HepG2 (cell line): Measurements from ENCODE around the gene CCR5AS.
"Not testable (repeated sequence)": the region's sequence is repeated elsewhere in the genome, so short reads cannot be mapped to it uniquely, and the experiment has no call there.

Experiments used
- ATAC-seq: fragments of 200-7000 bp; cut with Tn5 transposase; 3 replicates; pipeline ENCODE4 v1.9.1; 2020; ENCODE audit warnings: mild to moderate bottlenecking, moderate library complexity
- BruUV-seq: library from RNA; stranded (reverse); fragments of 400-500 nt; replicated peaks from 2 replicates; lab custom pipeline; 2021; lab: Mats Ljungman, UMichigan
- CTCF ChIA-PET: fragments of 300-600 bp; formaldehyde crosslinking; extraction: SDS; loops from one replicate; lab custom pipeline; 2021; ENCODE audit warnings: low total read pairs, inconsistent platforms, low intra/inter-chr PET ratio; lab: Yijun Ruan, JAX
- POLR2A ChIA-PET: fragments of 350-600 bp; sonication (Branson Sonifier 250); formaldehyde crosslinking; loops from one replicate; lab custom pipeline; 2020; ENCODE audit warnings: antibody characterized with exemption, inconsistent platforms; lab: Yijun Ruan, JAX
- DNase-seq: peaks from one replicate; pipeline ENCODE4 v3.0.0-alpha.2; 2015; ENCODE audit warnings: low spot score
- FAIRE-seq: peaks from 3 replicates; lab custom pipeline; 2011; peaks lifted over from hg19 to GRCh38; lab: Jason Lieb, UNC
- H2AFZ ChIP-seq: one replicate; pipeline ENCODE4 v1.6.1; 2011; ENCODE audit warnings: low read length, inconsistent platforms
- H3K27ac ChIP-seq: fragments of 300-600 bp; 3 replicates; pipeline ENCODE4 v1.8.0; 2011; ENCODE audit warnings: mixed run types, mild to moderate bottlenecking, mixed read lengths, low read length, inconsistent platforms; ENCODE audit not compliant: insufficient read depth; ENCODE audit errors: extremely low read length
- H3K27me3 ChIP-seq, 2 experiments: fragments of 200-600 bp in 1 of 2; 2 replicates in 1 of 2; 3 replicates in 1 of 2; pipeline versions ENCODE4 v1.6.0 to v1.8.0; 2011; ENCODE audit warnings: low read length in 2 of 2, mild to moderate bottlenecking in 2 of 2, moderate library complexity in 2 of 2, inconsistent platforms in 1 of 2; ENCODE audit not compliant: insufficient read depth in 2 of 2, control insufficient read depth in 1 of 2
- H3K36me3 ChIP-seq, 2 experiments: fragments of 200-600 bp in 1 of 2; replicated peaks in 1 of 2; 2 replicates in 1 of 2; 3 replicates in 1 of 2; pipeline versions ENCODE4 v1.5.1 to v1.8.0; 2011; ENCODE audit warnings: low read length in 2 of 2, inconsistent platforms in 1 of 2; ENCODE audit not compliant: insufficient read depth in 2 of 2, control insufficient read depth in 1 of 2
- H3K4me1 ChIP-seq: 2 replicates; pipeline ENCODE4 v1.5.1; 2012; ENCODE audit warnings: low read length, inconsistent platforms; ENCODE audit not compliant: insufficient read depth
- H3K4me2 ChIP-seq: 2 replicates; pipeline ENCODE4 v1.6.0; 2011; ENCODE audit warnings: low read depth, low read length, inconsistent platforms
- H3K4me3 ChIP-seq, 3 experiments: fragments of 200-600 bp in 1 of 3; sonication (generic), shearing (Covaris generic) in 1 of 3; replicated peaks in 1 of 3; 2 replicates each; pipeline ENCODE4 v1.5.1; 2011 to 2016; ENCODE audit warnings: low read length in 3 of 3, inconsistent platforms in 2 of 3, low read depth in 2 of 3, mild to moderate bottlenecking in 2 of 3, control low read depth in 1 of 3, mixed read lengths in 1 of 3; ENCODE audit not compliant: insufficient read depth in 1 of 3
- H3K79me2 ChIP-seq: one replicate; pipeline ENCODE4 v1.6.1; 2011; ENCODE audit warnings: low read length, inconsistent platforms; ENCODE audit not compliant: insufficient read depth
- H3K9ac ChIP-seq: 2 replicates; pipeline ENCODE4 v1.6.0; 2011; ENCODE audit warnings: mild to moderate bottlenecking, low read depth, low read length, inconsistent platforms; ENCODE audit not compliant: insufficient read depth
- H3K9me3 ChIP-seq: 2 replicates; pipeline ENCODE4 v1.5.1; 2012; ENCODE audit warnings: mild to moderate bottlenecking, low read length
- H4K20me1 ChIP-seq: 2 replicates; pipeline ENCODE4 v1.6.0; 2011; ENCODE audit warnings: inconsistent platforms, mild to moderate bottlenecking, low read length, moderate library complexity; ENCODE audit not compliant: insufficient read depth
- ISL2 ChIP-seq: sonication (generic); formaldehyde crosslinking; IDR thresholded peaks from 2 replicates; pipeline ENCODE4 v1.5.0; 2020; ENCODE audit warnings: missing genetic modification reagents
- KLF9 ChIP-seq: IDR thresholded peaks from 2 replicates; pipeline ENCODE4 v1.6.1; 2016; ENCODE audit warnings: low read depth
- RXRA ChIP-seq: sonication (generic); formaldehyde crosslinking; IDR thresholded peaks from 2 replicates; pipeline ENCODE4 v1.5.1; 2020; ENCODE audit warnings: missing genetic modification reagents
- SIX4 ChIP-seq: sonication (generic); formaldehyde crosslinking; IDR thresholded peaks from 2 replicates; pipeline ENCODE4 v1.4.0; 2020; ENCODE audit warnings: missing genetic modification reagents
- ZNF121 ChIP-seq: sonication (generic); formaldehyde crosslinking; IDR thresholded peaks from 2 replicates; pipeline ENCODE4 v1.5.0; 2020; ENCODE audit warnings: mild to moderate bottlenecking, missing genetic modification reagents
- ZNF343 ChIP-seq: sonication (generic); formaldehyde crosslinking; IDR thresholded peaks from 2 replicates; pipeline ENCODE4 v1.4.0; 2020; ENCODE audit warnings: mild to moderate bottlenecking, missing genetic modification reagents
- WGBS: methylation state at CpG from one replicate; pipeline ENCODE4 v1.1.6; 2017; ENCODE audit warnings: low lambda C conversion rate; 5-methylcytosine and 5-hydroxymethylcytosine counted together
- in situ Hi-C: cut with HindIII; loops from 2 replicates; pipeline ENCODE4 v1.10.0; 2017; ENCODE audit warnings: low pct_unique_long_range_greater_than_20kb; ENCODE audit not compliant: extremely low pct_ligation_motif_present
- intact Hi-C: fragments of 100-400 bp; cut with micrococcal nuclease; formaldehyde crosslinking; loops from one replicate; pipeline ENCODE4 v1.10.0; 2022; ENCODE audit not compliant: unreplicated experiment
- TF ChIP-seq, protein P1 (sequence below): sonication (generic); formaldehyde crosslinking; IDR thresholded peaks from 2 replicates; pipeline ENCODE4 v1.4.0; 2020; ENCODE audit warnings: missing genetic modification reagents, borderline replicate concordance
- TF ChIP-seq, protein P2 (sequence below): sonication (generic); formaldehyde crosslinking; IDR thresholded peaks from 2 replicates; pipeline ENCODE4 v1.5.0; 2020; ENCODE audit warnings: missing genetic modification reagents

CCR5AS gene

DNA sequence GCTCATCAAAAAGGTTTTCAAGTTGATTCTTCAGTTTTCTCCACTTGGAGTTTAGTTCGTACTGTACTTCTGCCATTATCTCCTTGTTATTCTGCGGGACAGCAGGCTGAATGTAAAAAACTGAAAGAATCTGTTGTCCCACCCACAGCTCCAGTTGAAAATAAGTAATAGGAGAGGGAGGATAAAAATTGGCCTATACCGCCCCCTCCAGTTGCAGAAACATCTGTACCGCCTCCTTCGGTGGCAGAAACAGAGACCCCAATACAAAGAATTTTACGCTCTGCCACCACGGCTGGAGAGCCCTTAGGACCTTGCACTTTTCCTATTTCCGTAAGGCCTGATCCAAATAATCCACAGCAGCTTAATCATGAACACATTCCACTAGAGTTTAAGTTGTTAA lies 20.5 kb upstream of the CCR5AS start:
- H3K4me3 ChIP-seq, H3K4me2 ChIP-seq, CTCF ChIA-PET, intact Hi-C loops, H3K79me2 ChIP-seq, H3K9ac ChIP-seq, H3K27ac ChIP-seq, H3K9me3 ChIP-seq, in situ Hi-C loops, H3K36me3 ChIP-seq, H3K27me3 ChIP-seq, H2AFZ ChIP-seq, POLR2A ChIA-PET, BruUV-seq, H4K20me1 ChIP-seq, ATAC-seq, FAIRE-seq, DNase-seq: not testable (repeated sequence)
- peaks cover 13% of the 10 kb centered on the region for H3K4me1 ChIP-seq
- WGBS, result 47% methylated on average over 8 of the region's 8 CpGs

- CTCF ChIA-PET, intact Hi-C loops: not testable (repeated sequence)
Measured at GRCh38 chr3:46426476-46426875, 19.6 kb upstream of the CCR5AS start.

DNA sequence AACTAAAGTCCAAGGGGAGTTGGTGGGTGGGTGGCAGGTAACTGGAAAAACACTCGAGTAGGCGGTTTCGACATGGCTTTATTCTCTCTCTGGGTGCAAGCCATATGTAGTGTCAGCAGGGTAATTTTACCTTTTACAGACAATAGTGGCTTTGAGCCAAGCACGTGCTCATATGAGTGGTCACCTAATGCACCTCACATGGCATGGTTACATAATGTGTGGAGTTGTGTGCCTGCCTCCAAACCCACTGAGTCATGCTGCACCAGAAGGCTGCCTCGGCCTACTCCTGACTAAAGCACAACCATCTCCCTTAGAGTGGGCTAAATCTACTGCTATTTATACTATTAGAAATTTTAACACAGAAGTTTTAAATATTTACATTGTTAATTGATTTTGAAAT lies 16.7 kb upstream of the CCR5AS start:
- no TSS peak for BruUV-seq
- POLR2A ChIA-PET, result no interaction called here
- ATAC-seq, result no peak
- TF ChIP-seq, protein P1, sequence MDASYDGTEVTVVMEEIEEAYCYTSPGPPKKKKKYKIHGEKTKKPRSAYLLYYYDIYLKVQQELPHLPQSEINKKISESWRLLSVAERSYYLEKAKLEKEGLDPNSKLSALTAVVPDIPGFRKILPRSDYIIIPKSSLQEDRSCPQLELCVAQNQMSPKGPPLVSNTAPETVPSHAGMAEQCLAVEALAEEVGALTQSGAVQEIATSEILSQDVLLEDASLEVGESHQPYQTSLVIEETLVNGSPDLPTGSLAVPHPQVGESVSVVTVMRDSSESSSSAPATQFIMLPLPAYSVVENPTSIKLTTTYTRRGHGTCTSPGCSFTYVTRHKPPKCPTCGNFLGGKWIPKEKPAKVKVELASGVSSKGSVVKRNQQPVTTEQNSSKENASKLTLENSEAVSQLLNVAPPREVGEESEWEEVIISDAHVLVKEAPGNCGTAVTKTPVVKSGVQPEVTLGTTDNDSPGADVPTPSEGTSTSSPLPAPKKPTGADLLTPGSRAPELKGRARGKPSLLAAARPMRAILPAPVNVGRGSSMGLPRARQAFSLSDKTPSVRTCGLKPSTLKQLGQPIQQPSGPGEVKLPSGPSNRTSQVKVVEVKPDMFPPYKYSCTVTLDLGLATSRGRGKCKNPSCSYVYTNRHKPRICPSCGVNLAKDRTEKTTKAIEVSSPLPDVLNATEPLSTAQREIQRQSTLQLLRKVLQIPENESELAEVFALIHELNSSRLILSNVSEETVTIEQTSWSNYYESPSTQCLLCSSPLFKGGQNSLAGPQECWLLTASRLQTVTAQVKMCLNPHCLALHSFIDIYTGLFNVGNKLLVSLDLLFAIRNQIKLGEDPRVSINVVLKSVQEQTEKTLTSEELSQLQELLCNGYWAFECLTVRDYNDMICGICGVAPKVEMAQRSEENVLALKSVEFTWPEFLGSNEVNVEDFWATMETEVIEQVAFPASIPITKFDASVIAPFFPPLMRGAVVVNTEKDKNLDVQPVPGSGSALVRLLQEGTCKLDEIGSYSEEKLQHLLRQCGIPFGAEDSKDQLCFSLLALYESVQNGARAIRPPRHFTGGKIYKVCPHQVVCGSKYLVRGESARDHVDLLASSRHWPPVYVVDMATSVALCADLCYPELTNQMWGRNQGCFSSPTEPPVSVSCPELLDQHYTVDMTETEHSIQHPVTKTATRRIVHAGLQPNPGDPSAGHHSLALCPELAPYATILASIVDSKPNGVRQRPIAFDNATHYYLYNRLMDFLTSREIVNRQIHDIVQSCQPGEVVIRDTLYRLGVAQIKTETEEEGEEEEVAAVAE (CRISPR knock-in tag), result no peak
- TF ChIP-seq ZNF121 (no peak), ZNF343 (CRISPR knock-in tag) (no peak), KLF9 (CRISPR knock-in tag) (no peak), RXRA (CRISPR knock-in tag) (no peak), ISL2 (CRISPR knock-in tag) (no peak), SIX4 (CRISPR knock-in tag) (no peak)
- TF ChIP-seq, protein P2, sequence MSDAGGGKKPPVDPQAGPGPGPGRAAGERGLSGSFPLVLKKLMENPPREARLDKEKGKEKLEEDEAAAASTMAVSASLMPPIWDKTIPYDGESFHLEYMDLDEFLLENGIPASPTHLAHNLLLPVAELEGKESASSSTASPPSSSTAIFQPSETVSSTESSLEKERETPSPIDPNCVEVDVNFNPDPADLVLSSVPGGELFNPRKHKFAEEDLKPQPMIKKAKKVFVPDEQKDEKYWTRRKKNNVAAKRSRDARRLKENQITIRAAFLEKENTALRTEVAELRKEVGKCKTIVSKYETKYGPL, result no peak

More at GRCh38 chr3:46426476-46426875, 19.6 kb upstream of the CCR5AS start:
- H3K4me1 ChIP-seq, result peaks cover 13% of the 10 kb centered on the region
- H2AFZ ChIP-seq, POLR2A ChIA-PET, H3K79me2 ChIP-seq, H3K4me2 ChIP-seq, BruUV-seq, in situ Hi-C loops, H3K4me3 ChIP-seq, FAIRE-seq, H3K27me3 ChIP-seq, H3K9ac ChIP-seq, ATAC-seq, H3K27ac ChIP-seq, H3K36me3 ChIP-seq, DNase-seq, H4K20me1 ChIP-seq, H3K9me3 ChIP-seq: not testable (repeated sequence)
- 25% methylated on average over 4 of the region's 4 CpGs for WGBS

More for the DNA sequence above, 16.7 kb upstream of the CCR5AS start:
- Histone ChIP-seq H3K9ac (no peak overlapping the region), H3K4me3 (no peak overlapping the region), H4K20me1 (no peaks in the 10 kb centered on the region), H3K79me2 (no peaks in the 10 kb centered on the region), H3K36me3 (no peaks in the 10 kb centered on the region), H3K4me2 (no peak overlapping the region), H3K9me3 (no peaks in the 10 kb centered on the region), H3K27ac (no peak overlapping the region), H2AFZ (no peak overlapping the region), H3K4me1 (peaks cover 10% of the 10 kb centered on the region), H3K27me3 (no peaks in the 10 kb centered on the region; a peak in 1 of 5 replicates)
- in situ Hi-C loops (no loop called here), intact Hi-C loops (no loop called here)
- DNase-seq (peak; percentile 3), FAIRE-seq (no peak)
- 41% methylated on average over 5 of the region's 5 CpGs for WGBS
- CTCF ChIA-PET, result no interaction called here
